HepG2 (cell line): Measurements from ENCODE around the gene UMPS. TPM values are rescaled to one million over a fixed set of nuclear protein-coding genes. Genes with fewer than 3 reads are reported as not detected.
A peak's percentile ranks its signal among the peaks of the same experiment; 100 is the strongest.

Experiments used
- ATAC-seq: fragments of 200-7000 bp; cut with Tn5 transposase; 3 replicates; pipeline ENCODE4 v1.9.1; 2020; ENCODE audit warnings: mild to moderate bottlenecking, moderate library complexity
- BruUV-seq: library from RNA; stranded (reverse); fragments of 400-500 nt; replicated peaks from 2 replicates; lab custom pipeline; 2021; lab: Mats Ljungman, UMichigan
- CTCF ChIA-PET: fragments of 300-600 bp; formaldehyde crosslinking; extraction: SDS; loops from one replicate; lab custom pipeline; 2021; ENCODE audit warnings: low total read pairs, inconsistent platforms, low intra/inter-chr PET ratio; lab: Yijun Ruan, JAX
- POLR2A ChIA-PET: fragments of 350-600 bp; sonication (Branson Sonifier 250); formaldehyde crosslinking; loops from one replicate; lab custom pipeline; 2020; ENCODE audit warnings: antibody characterized with exemption, inconsistent platforms; lab: Yijun Ruan, JAX
- DNase-seq: peaks from one replicate; pipeline ENCODE4 v3.0.0-alpha.2; 2015; ENCODE audit warnings: low spot score
- FAIRE-seq: peaks from 3 replicates; lab custom pipeline; 2011; peaks lifted over from hg19 to GRCh38; lab: Jason Lieb, UNC
- H2AFZ ChIP-seq: one replicate; pipeline ENCODE4 v1.6.1; 2011; ENCODE audit warnings: low read length, inconsistent platforms
- H3K27ac ChIP-seq: fragments of 300-600 bp; 3 replicates; pipeline ENCODE4 v1.8.0; 2011; ENCODE audit warnings: mixed run types, mild to moderate bottlenecking, mixed read lengths, low read length, inconsistent platforms; ENCODE audit not compliant: insufficient read depth; ENCODE audit errors: extremely low read length
- H3K27me3 ChIP-seq, 2 experiments: fragments of 200-600 bp in 1 of 2; 2 replicates in 1 of 2; 3 replicates in 1 of 2; pipeline versions ENCODE4 v1.6.0 to v1.8.0; 2011; ENCODE audit warnings: low read length in 2 of 2, mild to moderate bottlenecking in 2 of 2, moderate library complexity in 2 of 2, inconsistent platforms in 1 of 2; ENCODE audit not compliant: insufficient read depth in 2 of 2, control insufficient read depth in 1 of 2
- H3K36me3 ChIP-seq, 2 experiments: fragments of 200-600 bp in 1 of 2; replicated peaks in 1 of 2; 2 replicates in 1 of 2; 3 replicates in 1 of 2; pipeline versions ENCODE4 v1.5.1 to v1.8.0; 2011; ENCODE audit warnings: low read length in 2 of 2, inconsistent platforms in 1 of 2; ENCODE audit not compliant: insufficient read depth in 2 of 2, control insufficient read depth in 1 of 2
- H3K4me1 ChIP-seq: 2 replicates; pipeline ENCODE4 v1.5.1; 2012; ENCODE audit warnings: low read length, inconsistent platforms; ENCODE audit not compliant: insufficient read depth
- H3K4me2 ChIP-seq: 2 replicates; pipeline ENCODE4 v1.6.0; 2011; ENCODE audit warnings: low read depth, low read length, inconsistent platforms
- H3K4me3 ChIP-seq, 3 experiments: fragments of 200-600 bp in 1 of 3; sonication (generic), shearing (Covaris generic) in 1 of 3; replicated peaks in 1 of 3; 2 replicates each; pipeline ENCODE4 v1.5.1; 2011 to 2016; ENCODE audit warnings: low read length in 3 of 3, inconsistent platforms in 2 of 3, low read depth in 2 of 3, mild to moderate bottlenecking in 2 of 3, control low read depth in 1 of 3, mixed read lengths in 1 of 3; ENCODE audit not compliant: insufficient read depth in 1 of 3
- H3K79me2 ChIP-seq: one replicate; pipeline ENCODE4 v1.6.1; 2011; ENCODE audit warnings: low read length, inconsistent platforms; ENCODE audit not compliant: insufficient read depth
- H3K9ac ChIP-seq: 2 replicates; pipeline ENCODE4 v1.6.0; 2011; ENCODE audit warnings: mild to moderate bottlenecking, low read depth, low read length, inconsistent platforms; ENCODE audit not compliant: insufficient read depth
- H3K9me3 ChIP-seq: 2 replicates; pipeline ENCODE4 v1.5.1; 2012; ENCODE audit warnings: mild to moderate bottlenecking, low read length
- H4K20me1 ChIP-seq: 2 replicates; pipeline ENCODE4 v1.6.0; 2011; ENCODE audit warnings: inconsistent platforms, mild to moderate bottlenecking, low read length, moderate library complexity; ENCODE audit not compliant: insufficient read depth
- CREM ChIP-seq, 2 experiments: sonication (generic) in 1 of 2; formaldehyde crosslinking in 1 of 2; IDR thresholded peaks; 2 replicates each; pipeline versions ENCODE4 v1.4.0 to v1.6.1; 2016 to 2020; ENCODE audit warnings: antibody characterized with exemption in 1 of 2, mild to moderate bottlenecking in 1 of 2, missing genetic modification reagents in 1 of 2
- EP300 ChIP-seq, 3 experiments: sonication (generic) in 1 of 3; formaldehyde crosslinking in 1 of 3; IDR thresholded peaks; 2 replicates each; pipeline versions ENCODE4 v1.5.1 to v1.6.1; 2011 to 2020; ENCODE audit warnings: low read depth in 2 of 3, low read length in 2 of 3, borderline replicate concordance in 1 of 3, improper control_type of control experiment in 1 of 3, mild to moderate bottlenecking in 1 of 3, missing genetic modification reagents in 1 of 3, moderate library complexity in 1 of 3
- FOXJ3 ChIP-seq: sonication (generic); formaldehyde crosslinking; IDR thresholded peaks from 2 replicates; pipeline ENCODE4 v1.4.0; 2020; ENCODE audit warnings: missing genetic modification reagents, mild to moderate bottlenecking, borderline replicate concordance
- HES4 ChIP-seq: sonication (generic); formaldehyde crosslinking; IDR thresholded peaks from 2 replicates; pipeline ENCODE4 v1.9.0; 2021; ENCODE audit warnings: mild to moderate bottlenecking, missing genetic modification reagents, borderline replicate concordance
- IRF2 ChIP-seq: IDR thresholded peaks from 2 replicates; pipeline ENCODE4 v1.6.1; 2018; ENCODE audit warnings: missing genetic modification reagents, missing compliant biosample characterization
- JUNB ChIP-seq: sonication (generic); formaldehyde crosslinking; IDR thresholded peaks from 2 replicates; pipeline ENCODE4 v1.8.0; 2022; ENCODE audit warnings: missing genetic modification reagents, mild to moderate bottlenecking, borderline replicate concordance
- NR2F6 ChIP-seq, 2 experiments: IDR thresholded peaks; 2 replicates each; pipeline ENCODE4 v1.6.1; 2016; ENCODE audit warnings: antibody characterized with exemption in 1 of 2, mild to moderate bottlenecking in 1 of 2
- POLR2A ChIP-seq, 2 experiments: IDR thresholded peaks; 2 replicates each; pipeline ENCODE4 v1.6.1; 2011; ENCODE audit warnings: low read depth in 2 of 2, low read length in 2 of 2, mild to moderate bottlenecking in 1 of 2, moderate library complexity in 1 of 2; ENCODE audit not compliant: insufficient read depth in 1 of 2
- POLR2G ChIP-seq: fragments of 200-400 bp; formaldehyde crosslinking; IDR thresholded peaks from 2 replicates; pipeline ENCODE4 v1.6.1; 2018; ENCODE audit warnings: mild to moderate bottlenecking, low read depth, low read length, moderate library complexity
- SOX5 ChIP-seq: IDR thresholded peaks from 2 replicates; pipeline ENCODE4 v1.6.1; 2016; ENCODE audit warnings: borderline replicate concordance
- ZNF121 ChIP-seq: sonication (generic); formaldehyde crosslinking; IDR thresholded peaks from 2 replicates; pipeline ENCODE4 v1.5.0; 2020; ENCODE audit warnings: mild to moderate bottlenecking, missing genetic modification reagents
- ZNF260 ChIP-seq: sonication (generic); formaldehyde crosslinking; IDR thresholded peaks from 2 replicates; pipeline ENCODE4 v1.4.0; 2020; ENCODE audit warnings: missing genetic modification reagents, low read depth, mild to moderate bottlenecking, borderline replicate concordance
- WGBS: methylation state at CpG from one replicate; pipeline ENCODE4 v1.1.6; 2017; ENCODE audit warnings: low lambda C conversion rate; 5-methylcytosine and 5-hydroxymethylcytosine counted together
- in situ Hi-C: cut with HindIII; loops from 2 replicates; pipeline ENCODE4 v1.10.0; 2017; ENCODE audit warnings: low pct_unique_long_range_greater_than_20kb; ENCODE audit not compliant: extremely low pct_ligation_motif_present
- intact Hi-C: fragments of 100-400 bp; cut with micrococcal nuclease; formaldehyde crosslinking; loops from one replicate; pipeline ENCODE4 v1.10.0; 2022; ENCODE audit not compliant: unreplicated experiment
- polyA plus RNA-seq, 8 experiments: library from polyadenylated mRNA; depleted of rRNA in 3 of 8; stranded (reverse) in 7 of 8; unstranded in 1 of 8; fragments of >200 nt; fragmentation: Illumina TruSeq in 4 of 8; extraction: Trizol in 4 of 8; gene quantifications; 2 replicates each; pipeline versions ENCODE4 v1.2.1 to v1.2.3, GENCODE V29; 2011 to 2016; ENCODE audit warnings: low read depth in 4 of 8, missing spikeins in 1 of 8, mixed read lengths in 1 of 8; ENCODE audit not compliant: insufficient read depth in 1 of 8
- total RNA-seq, 5 experiments: library from RNA; depleted of rRNA; stranded (reverse); fragments of >200 nt; fragmentation: Illumina TruSeq; extraction: Trizol; gene quantifications; 2 replicates each; pipeline ENCODE4 v1.2.3, GENCODE V29; 2016; ENCODE audit warnings: low read depth in 1 of 5
- TF ChIP-seq, protein P1 (sequence below): sonication (generic); formaldehyde crosslinking; IDR thresholded peaks from 2 replicates; pipeline ENCODE4 v1.5.1; 2020; ENCODE audit warnings: mild to moderate bottlenecking, moderate library complexity, missing genetic modification reagents
- TF ChIP-seq, protein P2 (sequence below): sonication (generic); formaldehyde crosslinking; IDR thresholded peaks from 2 replicates; pipeline ENCODE4 v1.5.0; 2020; ENCODE audit warnings: mild to moderate bottlenecking, missing genetic modification reagents
- TF ChIP-seq, protein P3 (sequence below): sonication (generic); formaldehyde crosslinking; IDR thresholded peaks from 2 replicates; pipeline ENCODE4 v1.8.0; 2022; ENCODE audit warnings: missing genetic modification reagents, mild to moderate bottlenecking, inconsistent platforms, borderline replicate concordance

The UMPS gene
- total and polyA plus RNA-seq, 2 of the 13 experiments (the other 11 are each of a cell fraction or from before 2014, with no cell fraction given), result 52.7 to 74.2 TPM

DNA sequence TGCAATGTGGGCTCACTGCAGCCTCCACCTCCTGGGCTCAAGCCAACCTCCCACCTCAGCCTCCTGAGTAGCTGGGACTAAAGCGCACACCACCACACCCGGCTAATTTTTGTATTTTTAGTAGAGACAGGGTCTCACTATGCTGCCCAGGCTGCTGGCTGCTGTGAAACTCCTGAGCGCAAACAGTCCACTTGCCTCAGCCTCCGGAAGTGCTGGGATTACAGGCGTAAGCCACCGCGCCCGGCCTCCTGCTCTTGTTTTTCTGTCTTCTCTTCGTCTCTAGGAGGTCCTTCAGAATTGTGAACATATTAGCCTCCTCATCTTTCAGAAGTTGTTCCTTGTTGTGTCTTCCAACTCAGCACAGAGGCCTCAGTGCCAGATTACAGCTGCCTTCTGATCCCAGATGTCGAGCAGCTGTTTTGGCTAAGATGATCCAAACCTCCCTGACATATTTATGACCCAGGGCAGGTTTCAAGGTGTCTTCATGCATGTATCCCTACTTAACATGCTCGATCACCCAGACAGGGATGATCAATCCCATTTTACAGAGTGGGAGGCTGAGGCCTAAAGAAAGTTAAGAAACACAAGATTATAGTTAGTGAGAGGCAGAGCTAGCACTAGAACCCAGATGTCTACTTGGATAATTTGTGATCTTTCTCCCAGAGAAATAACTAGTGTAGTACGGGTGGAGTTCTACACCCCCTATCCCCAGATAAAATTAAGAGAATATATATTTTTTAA lies 32.1 kb upstream of the UMPS start (continued):
- TF ChIP-seq ZNF121 (CRISPR knock-in tag), result peak; percentile 88
- no peak for TF ChIP-seq POLR2A (IDR thresholded peaks at IDR 0.05; ENCODE audit: insufficient read depth in 1 of 2, low read depth in 2 of 2, low read length in 2 of 2)
- TF ChIP-seq, protein P1, sequence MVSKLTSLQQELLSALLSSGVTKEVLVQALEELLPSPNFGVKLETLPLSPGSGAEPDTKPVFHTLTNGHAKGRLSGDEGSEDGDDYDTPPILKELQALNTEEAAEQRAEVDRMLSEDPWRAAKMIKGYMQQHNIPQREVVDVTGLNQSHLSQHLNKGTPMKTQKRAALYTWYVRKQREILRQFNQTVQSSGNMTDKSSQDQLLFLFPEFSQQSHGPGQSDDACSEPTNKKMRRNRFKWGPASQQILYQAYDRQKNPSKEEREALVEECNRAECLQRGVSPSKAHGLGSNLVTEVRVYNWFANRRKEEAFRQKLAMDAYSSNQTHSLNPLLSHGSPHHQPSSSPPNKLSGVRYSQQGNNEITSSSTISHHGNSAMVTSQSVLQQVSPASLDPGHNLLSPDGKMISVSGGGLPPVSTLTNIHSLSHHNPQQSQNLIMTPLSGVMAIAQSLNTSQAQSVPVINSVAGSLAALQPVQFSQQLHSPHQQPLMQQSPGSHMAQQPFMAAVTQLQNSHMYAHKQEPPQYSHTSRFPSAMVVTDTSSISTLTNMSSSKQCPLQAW (CRISPR knock-in tag), result 0 out of 2 replicates have a peak, but pooled peaks have one; percentile 19
- TF ChIP-seq, protein P2, sequence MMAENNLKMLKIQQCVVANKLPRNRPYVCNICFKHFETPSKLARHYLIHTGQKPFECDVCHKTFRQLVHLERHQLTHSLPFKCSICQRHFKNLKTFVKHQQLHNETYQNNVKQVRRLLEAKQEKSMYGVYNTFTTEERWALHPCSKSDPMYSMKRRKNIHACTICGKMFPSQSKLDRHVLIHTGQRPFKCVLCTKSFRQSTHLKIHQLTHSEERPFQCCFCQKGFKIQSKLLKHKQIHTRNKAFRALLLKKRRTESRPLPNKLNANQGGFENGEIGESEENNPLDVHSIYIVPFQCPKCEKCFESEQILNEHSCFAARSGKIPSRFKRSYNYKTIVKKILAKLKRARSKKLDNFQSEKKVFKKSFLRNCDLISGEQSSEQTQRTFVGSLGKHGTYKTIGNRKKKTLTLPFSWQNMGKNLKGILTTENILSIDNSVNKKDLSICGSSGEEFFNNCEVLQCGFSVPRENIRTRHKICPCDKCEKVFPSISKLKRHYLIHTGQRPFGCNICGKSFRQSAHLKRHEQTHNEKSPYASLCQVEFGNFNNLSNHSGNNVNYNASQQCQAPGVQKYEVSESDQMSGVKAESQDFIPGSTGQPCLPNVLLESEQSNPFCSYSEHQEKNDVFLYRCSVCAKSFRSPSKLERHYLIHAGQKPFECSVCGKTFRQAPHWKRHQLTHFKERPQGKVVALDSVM, result peak; percentile 86
- TF ChIP-seq POLR2G, result no peak
- no peak for TF ChIP-seq CREM (IDR thresholded peaks at IDR 0.05)
- TF ChIP-seq CREM (CRISPR knock-in tag; IDR thresholded peaks at IDR 0.05), result no peak
- no peak for TF ChIP-seq ZNF260 (CRISPR knock-in tag)

DNA sequence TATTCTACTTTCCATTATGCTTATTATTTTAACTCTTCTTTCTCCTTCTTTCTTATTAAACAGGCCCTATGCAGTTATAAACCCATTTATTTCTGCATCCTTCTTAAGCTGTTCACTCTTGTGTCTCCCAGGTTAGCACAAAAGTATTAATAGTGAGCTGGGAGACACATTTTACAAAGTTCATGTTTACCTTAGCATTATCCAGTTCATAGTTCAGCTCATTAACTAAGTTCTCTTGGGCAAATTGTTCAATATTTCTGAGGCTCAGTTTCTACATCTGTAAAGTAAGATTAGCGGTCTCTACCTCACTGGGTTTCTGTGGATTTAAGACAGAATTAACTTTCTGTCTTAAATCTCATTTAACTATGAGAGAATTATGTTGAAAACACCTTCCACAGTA lies 31.2 kb upstream of the UMPS start:
- peak; percentile 55 for FAIRE-seq
- Histone ChIP-seq H3K4me3 (peak overlapping the region; percentile 42 to 76 (median 48); a peak in 5 of 6 replicates), H3K36me3 (peaks cover 0 to 1% of the 10 kb centered on the region in 2 experiments; a peak in 2 of 5 replicates), H4K20me1 (no peaks in the 10 kb centered on the region), H3K79me2 (peaks cover 10% of the 10 kb centered on the region), H2AFZ (no peak overlapping the region), H3K9me3 (no peaks in the 10 kb centered on the region), H3K4me1 (peaks cover 72% of the 10 kb centered on the region), H3K27ac (peak overlapping the region; percentile 98), H3K9ac (peak overlapping the region; percentile 96), H3K27me3 (no peaks in the 10 kb centered on the region; a peak in 1 of 5 replicates), H3K4me2 (peak overlapping the region; percentile 99)
- peak; percentile 56 for DNase-seq
- ChIA-PET POLR2A (interaction anchor here (0.9 to 4.5 kb wide), 13 partner anchors 9 to 202 kb away, joined by 3 to 83 read pairs (median 5); partner anchors contain the start of gene UMPS), CTCF (no interaction called here)
- intact Hi-C loops, result loop anchor here (1.0 to 2.0 kb wide), 4 partner anchors 9 to 136 kb away; partner anchors contain the start of gene UMPS
- no TSS peak for BruUV-seq
- WGBS, result 0% methylated on average over 1 of the region's 1 CpG
- ATAC-seq, result no peak
- in situ Hi-C loops, result loop anchor here (25.0 kb wide), 1 partner anchor 337 kb away; no protein-coding TSS in a partner anchor
- peak in 1 of 2 experiments; percentile 74; a peak in 2 of 4 replicates for TF ChIP-seq EP300 (IDR thresholded peaks at IDR 0.05; ENCODE audit: low read depth in 2 of 2, low read length in 2 of 2)
- no peak for TF ChIP-seq EP300 (CRISPR knock-in tag; IDR thresholded peaks at IDR 0.05; ENCODE audit: borderline replicate concordance)
- TF ChIP-seq, protein P3, sequence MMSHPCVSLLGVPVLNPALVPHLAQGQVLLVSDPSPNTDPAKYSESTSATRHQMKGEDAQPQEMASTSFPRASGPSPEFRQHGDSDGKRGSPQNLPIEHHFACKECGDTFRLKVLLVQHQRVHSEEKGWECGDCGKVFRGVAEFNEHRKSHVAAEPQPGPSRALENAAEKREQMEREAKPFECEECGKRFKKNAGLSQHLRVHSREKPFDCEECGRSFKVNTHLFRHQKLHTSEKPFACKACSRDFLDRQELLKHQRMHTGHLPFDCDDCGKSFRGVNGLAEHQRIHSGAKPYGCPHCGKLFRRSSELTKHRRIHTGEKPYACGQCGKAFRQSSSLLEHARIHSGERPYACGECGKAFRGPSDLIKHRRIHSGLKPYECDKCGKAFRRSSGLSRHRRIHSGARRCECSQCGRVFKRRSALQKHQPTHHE (CRISPR knock-in tag), result no peak
- peak; percentile 32; the same call in 1 of the 2 replicates for TF ChIP-seq SOX5 (CRISPR knock-in tag)
- TF ChIP-seq IRF2 (CRISPR knock-in tag), result peak; percentile 28; the same call in 1 of the 2 replicates
- TF ChIP-seq FOXJ3 (CRISPR knock-in tag), result peak; percentile 46; the same call in 1 of the 2 replicates
- no peak for TF ChIP-seq HES4 (CRISPR knock-in tag)
- peak; percentile 29 for TF ChIP-seq NR2F6 (IDR thresholded peaks at IDR 0.05)
- TF ChIP-seq NR2F6 (CRISPR knock-in tag; IDR thresholded peaks at IDR 0.05), result no peak
- TF ChIP-seq JUNB (CRISPR knock-in tag), result 0 out of 2 replicates have a peak, but pooled peaks have one; percentile 41
